Gastroesophageal sphincter (tissue), 4 donors: ENCODE results near the gene CIBAR2. TPM values are rescaled to one million over a fixed set of nuclear protein-coding genes. Genes with fewer than 3 reads are reported as not detected.

Experiments used
- ATAC-seq: fragments of 150-250 bp; one replicate; pipeline ENCODE4 v1.9.1; 2016; ENCODE audit warnings: mild to moderate bottlenecking, moderate library complexity
- H3K27ac ChIP-seq, 4 donors: fragments of 200-600 bp; sonication (generic) in 3 of 4; 1 replicate in 3 of 4; 2 replicates in 1 of 4; pipeline ENCODE4 v1.5.1; 2016 to 2019
- H3K27me3 ChIP-seq: fragments of 200-600 bp; sonication (generic); one replicate; pipeline ENCODE4 v1.5.1; 2019
- H3K36me3 ChIP-seq, 2 donors: fragments of 200-600 bp; sonication (generic); one replicate each; pipeline ENCODE4 v1.5.1; 2019; ENCODE audit warnings: control low read depth in 1 of 2
- H3K4me1 ChIP-seq, 3 donors: fragments of 200-600 bp; sonication (generic); 1 replicate in 2 of 3; 2 replicates in 1 of 3; pipeline ENCODE4 v1.5.1; 2016 to 2019; ENCODE audit warnings: control low read depth in 2 of 3
- H3K4me3 ChIP-seq, 2 donors: fragments of 200-600 bp; sonication (generic); one replicate each; pipeline ENCODE4 v1.5.1; 2019; ENCODE audit warnings: mild to moderate bottlenecking in 1 of 2, moderate library complexity in 1 of 2
- H3K9me3 ChIP-seq, 3 donors: fragments of 200-600 bp; sonication (generic); one replicate each; pipeline ENCODE4 v1.5.1; 2017 to 2019; ENCODE audit warnings: control low read depth in 2 of 3
- CTCF ChIP-seq, 4 experiments: fragments of 200-600 bp in 2 of 4; fragments of 450-650 bp in 2 of 4; sonication (generic) in 1 of 4; IDR thresholded peaks; one replicate each; pipeline ENCODE4 v1.5.1; 2017 to 2019; ENCODE audit warnings: antibody characterized with exemption in 4 of 4, mild to moderate bottlenecking in 2 of 4, moderate library complexity in 2 of 4
- EP300 ChIP-seq: sonication (generic); formaldehyde crosslinking; IDR thresholded peaks from one replicate; pipeline ENCODE4 v1.6.1; 2017; ENCODE audit warnings: antibody characterized with exemption, mild to moderate bottlenecking
- POLR2A ChIP-seq, 2 donors: fragments of 450-650 bp; IDR thresholded peaks; one replicate each; pipeline ENCODE4 v1.6.1; 2017; ENCODE audit warnings: antibody characterized with exemption in 2 of 2, mild to moderate bottlenecking in 2 of 2, moderate library complexity in 1 of 2
- POLR2AphosphoS5 ChIP-seq: sonication (generic); formaldehyde crosslinking; IDR thresholded peaks from one replicate; pipeline ENCODE4 v1.6.1; 2017; ENCODE audit warnings: antibody characterized with exemption
- WGBS, 2 donors: methylation state at CpG; one replicate each; pipeline ENCODE4 v1.1.5; 2018; ENCODE audit warnings: low coverage in 1 of 2; 5-methylcytosine and 5-hydroxymethylcytosine counted together
- total RNA-seq, 4 donors: library from RNA; depleted of rRNA; stranded (reverse); fragments of >200 nt; gene quantifications; one replicate each; pipeline ENCODE4 v1.1.0, GENCODE V29; 2016

The CIBAR2 gene
- total RNA-seq, 4 donors from 2014 or later: not detected

GRCh38 chr16:85103114-85104079 lies 8.9 kb downstream of the CIBAR2 start:
- no peak for ATAC-seq
- no peaks in the 10 kb centered on the region for H3K9me3 ChIP-seq
- no peak overlapping the region for H3K4me3 ChIP-seq
- no peaks in the 10 kb centered on the region for H3K4me1 ChIP-seq
- no peak for TF ChIP-seq POLR2A (IDR thresholded peaks at IDR 0.05)
- TF ChIP-seq EP300: no peak
- TF ChIP-seq POLR2AphosphoS5: no peak
- no peak for TF ChIP-seq CTCF (IDR thresholded peaks at IDR 0.05)
- H3K27me3 ChIP-seq: no peaks in the 10 kb centered on the region
- 73 to 81% methylated on average over 5 to 9 of the region's 23 CpGs for WGBS, 2 donors
- H3K36me3 ChIP-seq: no peaks in the 10 kb centered on the region
- H3K27ac ChIP-seq: no peak overlapping the region

GRCh38 chr16:85101956-85102630 lies 10.2 kb downstream of the CIBAR2 start:
- Histone ChIP-seq H3K36me3 (no peaks in the 10 kb centered on the region), H3K27me3 (peaks cover 12% of the 10 kb centered on the region), H3K4me3 (no peak overlapping the region), H3K4me1 (no peaks in the 10 kb centered on the region), H3K27ac (no peak overlapping the region), H3K9me3 (no peaks in the 10 kb centered on the region)
- no peak for ATAC-seq
- 87 to 93% methylated on average over 3 to 10 of the region's 11 CpGs for WGBS, 2 donors
- no peak for TF ChIP-seq EP300

- Histone ChIP-seq H3K4me1 (no peaks in the 10 kb centered on the region), H3K4me3 (no peak overlapping the region), H3K27me3 (peaks cover 30% of the 10 kb centered on the region), H3K9me3 (no peaks in the 10 kb centered on the region), H3K36me3 (no peaks in the 10 kb centered on the region), H3K27ac (no peak overlapping the region)
- TF ChIP-seq CTCF (IDR thresholded peaks at IDR 0.05) (no peak), EP300 (no peak)
- ATAC-seq: no peak
- 87 to 97% methylated on average over 5 of the region's 10 CpGs for WGBS, 2 donors
Observed at GRCh38 chr16:85100265-85100664, 12.0 kb downstream of the CIBAR2 start.

GRCh38 chr16:85098565-85098964 lies 13.7 kb downstream of the CIBAR2 start:
- no peak overlapping the region for H3K27ac ChIP-seq
- H3K36me3 ChIP-seq: no peaks in the 10 kb centered on the region
- no peak for ATAC-seq
- peaks cover 42% of the 10 kb centered on the region for H3K27me3 ChIP-seq
- 74% methylated on average over 8 of the region's 10 CpGs; no CpG with 5 or more reads in 1 of the 2 donors for WGBS, 2 donors
- H3K9me3 ChIP-seq: no peaks in the 10 kb centered on the region
- TF ChIP-seq EP300: no peak
- no peak for TF ChIP-seq CTCF (IDR thresholded peaks at IDR 0.05)
- no peak for TF ChIP-seq POLR2AphosphoS5
- TF ChIP-seq POLR2A (IDR thresholded peaks at IDR 0.05): no peak
- H3K4me1 ChIP-seq: no peaks in the 10 kb centered on the region
- no peak overlapping the region for H3K4me3 ChIP-seq

GRCh38 chr16:85096921-85097320 lies 15.4 kb downstream of the CIBAR2 start:
- H3K27ac ChIP-seq: no peak overlapping the region
- TF ChIP-seq CTCF (IDR thresholded peaks at IDR 0.05): no peak
- TF ChIP-seq POLR2AphosphoS5: no peak
- no peak for TF ChIP-seq POLR2A (IDR thresholded peaks at IDR 0.05)
- TF ChIP-seq EP300: no peak
- peaks cover 42% of the 10 kb centered on the region for H3K27me3 ChIP-seq
- no peak overlapping the region for H3K4me3 ChIP-seq
- no peaks in the 10 kb centered on the region for H3K9me3 ChIP-seq
- 81 to 82% methylated on average over 3 to 4 of the region's 9 CpGs for WGBS, 2 donors
- ATAC-seq: no peak
- H3K36me3 ChIP-seq: no peaks in the 10 kb centered on the region
- no peaks in the 10 kb centered on the region for H3K4me1 ChIP-seq
